Measurements from ENCODE around the gene MIGA2.

DNA sequence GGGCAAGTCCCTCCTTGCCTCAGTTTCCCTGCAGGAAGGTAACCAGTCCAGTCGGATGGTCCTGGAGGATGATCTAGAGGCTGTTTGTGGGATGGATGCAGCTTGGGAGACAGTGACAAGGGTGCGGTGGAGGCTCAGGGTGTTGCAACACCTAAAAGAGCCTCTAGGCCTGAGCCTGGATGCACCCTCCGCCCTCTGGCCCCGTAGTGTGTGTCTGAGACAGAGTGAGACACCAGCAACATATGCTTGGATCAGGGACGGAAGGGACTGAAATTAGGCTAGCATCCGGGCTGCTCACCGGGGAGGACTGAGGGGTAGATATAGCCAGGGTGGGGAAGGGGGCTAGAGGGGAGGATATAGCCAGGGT lies 73.1 kb downstream of the MIGA2 start:
- TF ChIP-seq, protein P1, sequence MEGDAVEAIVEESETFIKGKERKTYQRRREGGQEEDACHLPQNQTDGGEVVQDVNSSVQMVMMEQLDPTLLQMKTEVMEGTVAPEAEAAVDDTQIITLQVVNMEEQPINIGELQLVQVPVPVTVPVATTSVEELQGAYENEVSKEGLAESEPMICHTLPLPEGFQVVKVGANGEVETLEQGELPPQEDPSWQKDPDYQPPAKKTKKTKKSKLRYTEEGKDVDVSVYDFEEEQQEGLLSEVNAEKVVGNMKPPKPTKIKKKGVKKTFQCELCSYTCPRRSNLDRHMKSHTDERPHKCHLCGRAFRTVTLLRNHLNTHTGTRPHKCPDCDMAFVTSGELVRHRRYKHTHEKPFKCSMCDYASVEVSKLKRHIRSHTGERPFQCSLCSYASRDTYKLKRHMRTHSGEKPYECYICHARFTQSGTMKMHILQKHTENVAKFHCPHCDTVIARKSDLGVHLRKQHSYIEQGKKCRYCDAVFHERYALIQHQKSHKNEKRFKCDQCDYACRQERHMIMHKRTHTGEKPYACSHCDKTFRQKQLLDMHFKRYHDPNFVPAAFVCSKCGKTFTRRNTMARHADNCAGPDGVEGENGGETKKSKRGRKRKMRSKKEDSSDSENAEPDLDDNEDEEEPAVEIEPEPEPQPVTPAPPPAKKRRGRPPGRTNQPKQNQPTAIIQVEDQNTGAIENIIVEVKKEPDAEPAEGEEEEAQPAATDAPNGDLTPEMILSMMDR (IDR thresholded peaks at IDR 0.05): no peak
- no peak for TF ChIP-seq POLR2A (IDR thresholded peaks at IDR 0.05)
